HCT116 (cell line): ENCODE measurements around the gene SNTG2.

Experiments
- CEBPB ChIP-seq: IDR thresholded peaks from 2 replicates; pipeline ENCODE4 v1.6.1; 2012; ENCODE audit warnings: low read depth
- POLR2A ChIP-seq: IDR thresholded peaks from 2 replicates; pipeline ENCODE4 v1.7.0; 2011; ENCODE audit warnings: borderline replicate concordance; ENCODE audit not compliant: insufficient read depth, insufficient read length; ENCODE audit errors: extremely low read depth
- POLR2AphosphoS5 ChIP-seq: IDR thresholded peaks from 2 replicates; pipeline ENCODE4 v1.6.1; 2011; ENCODE audit warnings: mild to moderate bottlenecking, low read depth, low read length, moderate library complexity
- RAD21 ChIP-seq: IDR thresholded peaks from 2 replicates; pipeline ENCODE4 v1.6.1; 2012; ENCODE audit warnings: low read depth, mild to moderate bottlenecking
- SP1 ChIP-seq: IDR thresholded peaks from 2 replicates; pipeline ENCODE4 v1.6.1; 2012; ENCODE audit warnings: low read depth
- YY1 ChIP-seq: IDR thresholded peaks from 2 replicates; pipeline ENCODE4 v1.6.1; 2011; ENCODE audit warnings: low read length, low read depth, moderate library complexity, mild to moderate bottlenecking; ENCODE audit not compliant: insufficient replicate concordance; ENCODE audit errors: extremely low read depth
- TF ChIP-seq, protein P1 (sequence below), 3 experiments: fragments of 200-600 bp in 1 of 3; sonication (generic) in 1 of 3; IDR thresholded peaks in 2 of 3; conservative IDR thresholded peaks in 1 of 3; 2 replicates each; pipeline ENCODE4 v1.5.1; 2012 to 2017; ENCODE audit warnings: low read depth in 2 of 3, low read length in 2 of 3, antibody characterized with exemption in 1 of 3, borderline replicate concordance in 1 of 3, control low read depth in 1 of 3, mild to moderate bottlenecking in 1 of 3, mixed read lengths in 1 of 3, mixed run types in 1 of 3, moderate library complexity in 1 of 3; ENCODE audit not compliant: insufficient read depth in 1 of 3

DNA sequence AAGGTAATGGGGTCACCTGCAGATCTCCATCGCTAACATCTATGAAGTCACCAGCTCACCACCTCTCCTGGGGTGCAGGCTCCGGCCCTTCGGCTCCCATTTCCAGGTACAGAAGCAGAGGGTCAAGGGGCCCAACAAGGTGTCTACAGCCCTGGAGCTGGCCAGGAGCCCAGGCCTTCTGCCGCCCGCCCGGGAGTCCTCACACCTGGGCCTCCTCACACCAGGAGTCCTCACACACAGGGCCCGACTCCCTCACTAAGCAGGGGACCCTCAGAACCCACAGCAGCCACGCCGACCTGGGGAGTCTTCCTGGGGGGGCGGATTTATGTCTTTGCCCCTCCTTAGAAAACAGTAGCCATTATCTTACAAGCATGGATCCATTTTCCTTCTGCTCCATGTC lies 419.3 kb downstream of the SNTG2 start:
- TF ChIP-seq RAD21 = no peak
- no peak for TF ChIP-seq POLR2AphosphoS5
- TF ChIP-seq, protein P1, sequence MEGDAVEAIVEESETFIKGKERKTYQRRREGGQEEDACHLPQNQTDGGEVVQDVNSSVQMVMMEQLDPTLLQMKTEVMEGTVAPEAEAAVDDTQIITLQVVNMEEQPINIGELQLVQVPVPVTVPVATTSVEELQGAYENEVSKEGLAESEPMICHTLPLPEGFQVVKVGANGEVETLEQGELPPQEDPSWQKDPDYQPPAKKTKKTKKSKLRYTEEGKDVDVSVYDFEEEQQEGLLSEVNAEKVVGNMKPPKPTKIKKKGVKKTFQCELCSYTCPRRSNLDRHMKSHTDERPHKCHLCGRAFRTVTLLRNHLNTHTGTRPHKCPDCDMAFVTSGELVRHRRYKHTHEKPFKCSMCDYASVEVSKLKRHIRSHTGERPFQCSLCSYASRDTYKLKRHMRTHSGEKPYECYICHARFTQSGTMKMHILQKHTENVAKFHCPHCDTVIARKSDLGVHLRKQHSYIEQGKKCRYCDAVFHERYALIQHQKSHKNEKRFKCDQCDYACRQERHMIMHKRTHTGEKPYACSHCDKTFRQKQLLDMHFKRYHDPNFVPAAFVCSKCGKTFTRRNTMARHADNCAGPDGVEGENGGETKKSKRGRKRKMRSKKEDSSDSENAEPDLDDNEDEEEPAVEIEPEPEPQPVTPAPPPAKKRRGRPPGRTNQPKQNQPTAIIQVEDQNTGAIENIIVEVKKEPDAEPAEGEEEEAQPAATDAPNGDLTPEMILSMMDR (IDR thresholded peaks at IDR 0.05 in 2 of 3, conservative IDR thresholded peaks at IDR 0.05 in 1 of 3; ENCODE audit: borderline replicate concordance in 1 of 3, insufficient read depth in 1 of 3, low read depth in 2 of 3, low read length in 2 of 3) = no peak
- no peak for TF ChIP-seq YY1
- no peak for TF ChIP-seq POLR2A
- TF ChIP-seq SP1 = no peak
- TF ChIP-seq CEBPB = no peak
